ENCODE measurements around the gene EIF4EBP2. TPM values are rescaled to one million over a fixed set of nuclear protein-coding genes. Genes with fewer than 3 reads are reported as not detected.
A peak's percentile ranks its signal among the peaks of the same experiment; 100 is the strongest.

The EIF4EBP2 gene
- total RNA-seq, 1 donor from 2014 or later, result 77.2 TPM

GRCh38 chr10:70425096-70425495 lies 21.2 kb downstream of the EIF4EBP2 start:
- ATAC-seq (no peak), DNase-seq (no peak)
- Histone ChIP-seq H3K4me3 (no peak overlapping the region), H3K27me3 (ENCODE audit: low read depth) (no peaks in the 10 kb centered on the region), H3K9me3 (no peaks in the 10 kb centered on the region), H3K27ac (no peak overlapping the region), H3K36me3 (peaks cover 88% of the 10 kb centered on the region), H3K4me1 (peaks cover 8% of the 10 kb centered on the region)
- intact Hi-C loops (cut with DNase I), result no loop called here
- TF ChIP-seq CTCF (IDR thresholded peaks at IDR 0.05), result no peak

- no peak for TF ChIP-seq CTCF (IDR thresholded peaks at IDR 0.05)
- intact Hi-C loops (cut with DNase I), result no loop called here
- H3K4me3 ChIP-seq, result no peak overlapping the region
- H3K4me1 ChIP-seq, result peaks cover 25% of the 10 kb centered on the region
- no peaks in the 10 kb centered on the region for H3K9me3 ChIP-seq
- ATAC-seq (no peak), DNase-seq (no peak)
- H3K36me3 ChIP-seq, result peaks cover 71% of the 10 kb centered on the region
- H3K27ac ChIP-seq, result no peak overlapping the region
- no peaks in the 10 kb centered on the region for H3K27me3 ChIP-seq (ENCODE audit: low read depth)
Observed at GRCh38 chr10:70426823-70427222, 22.9 kb downstream of the EIF4EBP2 start.

- intact Hi-C loops (cut with DNase I), result no loop called here
- Histone ChIP-seq H3K9me3 (no peaks in the 10 kb centered on the region), H3K36me3 (peaks cover 31% of the 10 kb centered on the region), H3K4me1 (peaks cover 44% of the 10 kb centered on the region), H3K27ac (peak overlapping the region; percentile 66), H3K4me3 (no peak overlapping the region), H3K27me3 (ENCODE audit: low read depth) (no peaks in the 10 kb centered on the region)
- TF ChIP-seq CTCF (IDR thresholded peaks at IDR 0.05), result peak; percentile 23
- ATAC-seq, result peak; percentile 93 to 94
- no peak for DNase-seq
Observed at GRCh38 chr10:70430493-70431445, 26.8 kb downstream of the EIF4EBP2 start.

- DNase-seq (no peak), ATAC-seq (no peak)
- no peak for TF ChIP-seq CTCF (IDR thresholded peaks at IDR 0.05)
- peaks cover 18% of the 10 kb centered on the region for H3K36me3 ChIP-seq
- H3K4me1 ChIP-seq, result peaks cover 44% of the 10 kb centered on the region
- no peak overlapping the region for H3K4me3 ChIP-seq
- intact Hi-C loops (cut with DNase I), result no loop called here
- peak overlapping the region; percentile 62 for H3K27ac ChIP-seq
- no peaks in the 10 kb centered on the region for H3K27me3 ChIP-seq (ENCODE audit: low read depth)
- no peaks in the 10 kb centered on the region for H3K9me3 ChIP-seq
Observed at GRCh38 chr10:70432101-70432500, 28.2 kb downstream of the EIF4EBP2 start.

GRCh38 chr10:70432561-70433263 lies 28.8 kb downstream of the EIF4EBP2 start:
- intact Hi-C loops (cut with DNase I), result no loop called here
- peaks cover 12% of the 10 kb centered on the region for H3K36me3 ChIP-seq
- no peak for ATAC-seq
- no peak for TF ChIP-seq CTCF (IDR thresholded peaks at IDR 0.05)
- H3K4me3 ChIP-seq, result no peak overlapping the region
- H3K27ac ChIP-seq, result peak overlapping the region; percentile 34
- H3K4me1 ChIP-seq, result peaks cover 44% of the 10 kb centered on the region
- H3K27me3 ChIP-seq (ENCODE audit: low read depth), result no peaks in the 10 kb centered on the region
- no peak for DNase-seq
- no peaks in the 10 kb centered on the region for H3K9me3 ChIP-seq

All from lower lobe of right lung (tissue), 2 donors.